Measurements from ENCODE around the gene PARL.

Gene PARL

GRCh38 chr3:183873914-183874313, 10.8 kb downstream of the PARL start:
- peaks cover 7% of the 10 kb centered on the region for H3K4me1 ChIP-seq (ENCODE audit: insufficient read depth, low read length, poor library complexity, severe bottlenecking)
- H3K9me2 ChIP-seq (replicated peaks; ENCODE audit: low read depth, low read length): no peaks in the 10 kb centered on the region
- H3F3A ChIP-seq (ENCODE audit: low read depth): no peaks in the 10 kb centered on the region
- no peak overlapping the region for H3K4me2 ChIP-seq (ENCODE audit: low read depth, low read length, poor library complexity, severe bottlenecking)
- H4K20me1 ChIP-seq (ENCODE audit: insufficient read depth, low read length, poor library complexity, severe bottlenecking): peaks cover 13% of the 10 kb centered on the region
- H3K27me3 ChIP-seq (ENCODE audit: insufficient read depth, low read length, poor library complexity, severe bottlenecking): no peaks in the 10 kb centered on the region
- no peak overlapping the region for H3K4me3 ChIP-seq (ENCODE audit: low read length, poor library complexity, severe bottlenecking)
- peaks cover 70% of the 10 kb centered on the region for H3K79me2 ChIP-seq (ENCODE audit: insufficient read depth, low read length)
- no peak for TF ChIP-seq EZH2phosphoT487 (IDR thresholded peaks at IDR 0.05; ENCODE audit: borderline replicate concordance)
- TF ChIP-seq, protein P1, sequence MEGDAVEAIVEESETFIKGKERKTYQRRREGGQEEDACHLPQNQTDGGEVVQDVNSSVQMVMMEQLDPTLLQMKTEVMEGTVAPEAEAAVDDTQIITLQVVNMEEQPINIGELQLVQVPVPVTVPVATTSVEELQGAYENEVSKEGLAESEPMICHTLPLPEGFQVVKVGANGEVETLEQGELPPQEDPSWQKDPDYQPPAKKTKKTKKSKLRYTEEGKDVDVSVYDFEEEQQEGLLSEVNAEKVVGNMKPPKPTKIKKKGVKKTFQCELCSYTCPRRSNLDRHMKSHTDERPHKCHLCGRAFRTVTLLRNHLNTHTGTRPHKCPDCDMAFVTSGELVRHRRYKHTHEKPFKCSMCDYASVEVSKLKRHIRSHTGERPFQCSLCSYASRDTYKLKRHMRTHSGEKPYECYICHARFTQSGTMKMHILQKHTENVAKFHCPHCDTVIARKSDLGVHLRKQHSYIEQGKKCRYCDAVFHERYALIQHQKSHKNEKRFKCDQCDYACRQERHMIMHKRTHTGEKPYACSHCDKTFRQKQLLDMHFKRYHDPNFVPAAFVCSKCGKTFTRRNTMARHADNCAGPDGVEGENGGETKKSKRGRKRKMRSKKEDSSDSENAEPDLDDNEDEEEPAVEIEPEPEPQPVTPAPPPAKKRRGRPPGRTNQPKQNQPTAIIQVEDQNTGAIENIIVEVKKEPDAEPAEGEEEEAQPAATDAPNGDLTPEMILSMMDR (conservative IDR thresholded peaks at IDR 0.05; ENCODE audit: low read length): no peak
- no peak overlapping the region for H2AFZ ChIP-seq (ENCODE audit: low read length)
- no peak overlapping the region for H3K9ac ChIP-seq (ENCODE audit: low read depth, low read length, poor library complexity, severe bottlenecking)
- no peaks in the 10 kb centered on the region for H3K9me3 ChIP-seq (ENCODE audit: insufficient read depth, low read depth, low read length)
- H3K36me3 ChIP-seq (ENCODE audit: insufficient read depth, low read length): no peaks in the 10 kb centered on the region

- no peak overlapping the region for H2AFZ ChIP-seq (ENCODE audit: low read length)
- no peak overlapping the region for H3K4me3 ChIP-seq (ENCODE audit: low read length, poor library complexity, severe bottlenecking)
- no peaks in the 10 kb centered on the region for H3K27me3 ChIP-seq (ENCODE audit: insufficient read depth, low read length, poor library complexity, severe bottlenecking)
- no peaks in the 10 kb centered on the region for H3K9me3 ChIP-seq (ENCODE audit: insufficient read depth, low read depth, low read length)
- H3K9ac ChIP-seq (ENCODE audit: low read depth, low read length, poor library complexity, severe bottlenecking): no peak overlapping the region
- peaks cover 3% of the 10 kb centered on the region for H3K4me1 ChIP-seq (ENCODE audit: insufficient read depth, low read length, poor library complexity, severe bottlenecking)
- peaks cover 7% of the 10 kb centered on the region; the same call in 1 of the 2 replicates for H3K36me3 ChIP-seq (ENCODE audit: insufficient read depth, low read length)
- H3K79me2 ChIP-seq (ENCODE audit: insufficient read depth, low read length): peaks cover 53% of the 10 kb centered on the region
- H4K20me1 ChIP-seq (ENCODE audit: insufficient read depth, low read length, poor library complexity, severe bottlenecking): peaks cover 13% of the 10 kb centered on the region
- H3K9me2 ChIP-seq (replicated peaks; ENCODE audit: low read depth, low read length): no peaks in the 10 kb centered on the region
- no peak for TF ChIP-seq EZH2phosphoT487 (IDR thresholded peaks at IDR 0.05; ENCODE audit: borderline replicate concordance)
- TF ChIP-seq, protein P1 (conservative IDR thresholded peaks at IDR 0.05; ENCODE audit: low read length): no peak
- no peaks in the 10 kb centered on the region for H3F3A ChIP-seq (ENCODE audit: low read depth)
- no peak overlapping the region for H3K4me2 ChIP-seq (ENCODE audit: low read depth, low read length, poor library complexity, severe bottlenecking)
Observed at GRCh38 chr3:183871541-183871940, 13.1 kb downstream of the PARL start.

DNA sequence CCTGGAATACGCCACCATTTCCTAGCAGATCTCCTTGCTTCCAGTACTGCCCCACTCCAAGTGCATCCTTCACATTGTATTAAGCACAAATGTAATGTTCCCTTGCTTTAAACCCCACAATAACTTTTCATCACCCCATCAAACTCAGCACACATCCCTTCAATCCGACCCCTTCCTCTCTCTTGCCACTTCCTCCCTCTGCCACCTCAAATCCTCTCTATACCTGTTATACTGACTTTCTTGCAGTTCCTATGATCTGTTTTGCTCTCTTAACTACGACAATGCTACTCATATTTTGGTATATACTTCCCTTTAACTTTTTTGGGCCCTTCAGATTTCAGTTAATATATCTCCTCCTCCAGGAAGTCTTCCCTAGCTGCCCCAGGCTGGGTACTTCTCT, 14.1 kb downstream of the PARL start:
- Histone ChIP-seq H3K27me3 (ENCODE audit: insufficient read depth, low read length, poor library complexity, severe bottlenecking) (no peaks in the 10 kb centered on the region), H3F3A (ENCODE audit: low read depth) (no peaks in the 10 kb centered on the region), H3K9me2 (replicated peaks; ENCODE audit: low read depth, low read length) (no peaks in the 10 kb centered on the region), H3K36me3 (ENCODE audit: insufficient read depth, low read length) (peaks cover 16% of the 10 kb centered on the region; the same call in 1 of the 2 replicates), H3K79me2 (ENCODE audit: insufficient read depth, low read length) (peaks cover 46% of the 10 kb centered on the region), H3K4me2 (ENCODE audit: low read depth, low read length, poor library complexity, severe bottlenecking) (no peak overlapping the region), H3K9ac (ENCODE audit: low read depth, low read length, poor library complexity, severe bottlenecking) (no peak overlapping the region), H4K20me1 (ENCODE audit: insufficient read depth, low read length, poor library complexity, severe bottlenecking) (peaks cover 13% of the 10 kb centered on the region), H3K9me3 (ENCODE audit: insufficient read depth, low read depth, low read length) (no peaks in the 10 kb centered on the region), H2AFZ (ENCODE audit: low read length) (no peak overlapping the region), H3K4me1 (ENCODE audit: insufficient read depth, low read length, poor library complexity, severe bottlenecking) (peaks cover 3% of the 10 kb centered on the region), H3K4me3 (ENCODE audit: low read length, poor library complexity, severe bottlenecking) (no peak overlapping the region)
- no peak for TF ChIP-seq EZH2phosphoT487 (IDR thresholded peaks at IDR 0.05; ENCODE audit: borderline replicate concordance)
- TF ChIP-seq, protein P1 (conservative IDR thresholded peaks at IDR 0.05; ENCODE audit: low read length): no peak
